ENCODE measurements around the gene ODF4. TPM values are rescaled to one million over a fixed set of nuclear protein-coding genes. Genes with fewer than 3 reads are reported as not detected.
"Not testable (repeated sequence)": the region's sequence is repeated elsewhere in the genome, so short reads cannot be mapped to it uniquely, and the experiment has no call there.

Gene ODF4
- total and polyA plus RNA-seq, 4 donors = not detected

- ATAC-seq (ENCODE audit: low FRiP score) = no peak
- 82 to 83% methylated on average over 45 to 46 of the region's 46 CpGs for WGBS, 2 donors
- no peaks in the 10 kb centered on the region for H3K27me3 ChIP-seq (ENCODE audit: control insufficient read depth in 1 of 2, insufficient read depth in 2 of 2, low read length in 1 of 2)
- no peaks in the 10 kb centered on the region for H3K4me1 ChIP-seq (ENCODE audit: control insufficient read depth in 1 of 2, insufficient read depth in 2 of 2, low read length in 2 of 2)
- DNase-seq = peak in 1 of 2 donors; percentile 36
- intact Hi-C loops (cut with DNase I) = no loop called here
- no peaks in the 10 kb centered on the region for H3K36me3 ChIP-seq (ENCODE audit: control insufficient read depth in 1 of 2, insufficient read depth in 2 of 2, low read length in 1 of 2)
- no peak overlapping the region for H3K4me3 ChIP-seq (ENCODE audit: low read length in 2 of 2)
- no peaks in the 10 kb centered on the region for H3K9me3 ChIP-seq (ENCODE audit: control insufficient read depth, low read length)
- no peak overlapping the region for H3K27ac ChIP-seq (ENCODE audit: low read depth in 1 of 2, low read length in 2 of 2)
Measured at GRCh38 chr17:8392674-8393469, 53.2 kb downstream of the ODF4 start.

GRCh38 chr17:8393470-8394231, 54.0 kb downstream of the ODF4 start:
- intact Hi-C loops (cut with DNase I) = no loop called here

DNA sequence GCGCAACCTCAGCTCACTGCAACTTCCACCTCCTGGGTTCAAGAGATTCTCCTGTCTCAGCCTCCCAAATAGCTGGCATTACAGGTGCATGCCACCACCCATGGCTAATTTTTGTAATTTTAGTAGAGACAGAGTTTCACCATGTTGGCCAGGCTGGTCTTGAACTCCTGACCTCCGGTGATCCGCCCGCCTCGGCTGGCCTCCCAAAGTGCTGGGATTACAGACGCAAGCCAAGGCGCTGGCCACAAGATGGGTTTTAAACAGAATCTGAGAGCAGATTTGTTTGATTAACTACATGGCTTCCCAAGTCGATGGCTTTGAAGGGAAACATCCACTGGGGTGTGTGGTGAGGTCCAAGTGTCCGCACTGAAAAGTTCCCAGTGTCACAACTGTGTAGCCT, 54.9 kb downstream of the ODF4 start:
- peak in 1 of 2 donors; percentile 27 for DNase-seq
- H3K4me3 ChIP-seq (ENCODE audit: low read length in 2 of 2); H3K9me3 ChIP-seq (ENCODE audit: control insufficient read depth, low read length); H3K27me3 ChIP-seq (ENCODE audit: control insufficient read depth in 1 of 2, insufficient read depth in 2 of 2, low read length in 1 of 2); intact Hi-C loops (cut with DNase I); H3K4me1 ChIP-seq (ENCODE audit: control insufficient read depth in 1 of 2, insufficient read depth in 2 of 2, low read length in 2 of 2); H3K36me3 ChIP-seq (ENCODE audit: control insufficient read depth in 1 of 2, insufficient read depth in 2 of 2, low read length in 1 of 2); H3K27ac ChIP-seq (ENCODE audit: low read depth in 1 of 2, low read length in 2 of 2); ATAC-seq (ENCODE audit: low FRiP score): not testable (repeated sequence)
- 86 to 88% methylated on average over 9 of the region's 9 CpGs for WGBS, 2 donors

More at GRCh38 chr17:8393470-8394231, 54.0 kb downstream of the ODF4 start:
- H3K27me3 ChIP-seq (ENCODE audit: control insufficient read depth in 1 of 2, insufficient read depth in 2 of 2, low read length in 1 of 2) = no peaks in the 10 kb centered on the region
- no peak overlapping the region for H3K4me3 ChIP-seq (ENCODE audit: low read length in 2 of 2)
- no peaks in the 10 kb centered on the region for H3K9me3 ChIP-seq (ENCODE audit: control insufficient read depth, low read length)
- no peak overlapping the region for H3K27ac ChIP-seq (ENCODE audit: low read depth in 1 of 2, low read length in 2 of 2)
- DNase-seq = peak in 1 of 2 donors; percentile 42
- H3K4me1 ChIP-seq (ENCODE audit: control insufficient read depth in 1 of 2, insufficient read depth in 2 of 2, low read length in 2 of 2) = no peaks in the 10 kb centered on the region
- ATAC-seq (ENCODE audit: low FRiP score) = no peak
- 53 to 60% methylated on average over 8 of the region's 8 CpGs for WGBS, 2 donors
- H3K36me3 ChIP-seq (ENCODE audit: control insufficient read depth in 1 of 2, insufficient read depth in 2 of 2, low read length in 1 of 2) = no peaks in the 10 kb centered on the region

Other genes starting within 250 kb of the ODF4 start
- not detected for gene ALOXE3, start 221.3 kb upstream of the ODF4 start, total RNA-seq
- gene ALOXE3, start 221.3 kb upstream of the ODF4 start, polyA plus RNA-seq = not detected
- under 1 TPM; 0.19 to 0.30 TPM for gene HES7, start 215.7 kb upstream of the ODF4 start, total RNA-seq
- gene HES7, start 215.7 kb upstream of the ODF4 start, polyA plus RNA-seq = 1 to 10 TPM in 1 of 2 donors, not detected in 1; 1.6 TPM
- gene PER1, start 187.4 kb upstream of the ODF4 start, total RNA-seq = 100 to 1,000 TPM; 100 to 297 TPM
- gene PER1, start 187.4 kb upstream of the ODF4 start, polyA plus RNA-seq = 100 to 1,000 TPM in 1 of 2 donors, 10 to 100 TPM in 1; 34.3 to 246 TPM
- 10 to 100 TPM; 73.4 to 80.8 TPM for gene VAMP2, start 176.9 kb upstream of the ODF4 start, total RNA-seq
- gene VAMP2, start 176.9 kb upstream of the ODF4 start, polyA plus RNA-seq = 100 to 1,000 TPM in 1 of 2 donors, 10 to 100 TPM in 1; 59.7 to 105 TPM
- 10 to 100 TPM in 1 of 2 donors, 1 to 10 TPM in 1; 8.9 to 12.3 TPM for gene TMEM107, start 163.5 kb upstream of the ODF4 start, total RNA-seq
- gene TMEM107, start 163.5 kb upstream of the ODF4 start, polyA plus RNA-seq = 10 to 100 TPM in 1 of 2 donors, 1 to 10 TPM in 1; 9.9 to 20.9 TPM
- 1 to 10 TPM; 5.2 to 8.0 TPM for gene BORCS6, start 149.7 kb upstream of the ODF4 start, total RNA-seq
- gene BORCS6, start 149.7 kb upstream of the ODF4 start, polyA plus RNA-seq = 1 to 10 TPM; 6.4 to 9.4 TPM
- gene AURKB, start 129.3 kb upstream of the ODF4 start, total RNA-seq = 1 to 10 TPM in 1 of 2 donors, under 1 TPM in 1; 0.81 to 3.1 TPM
- not detected for gene AURKB, start 129.3 kb upstream of the ODF4 start, polyA plus RNA-seq
- 10 to 100 TPM; 43.3 to 59.2 TPM for gene CTC1, start 91.8 kb upstream of the ODF4 start, total RNA-seq
- 10 to 100 TPM in 1 of 2 donors, 1 to 10 TPM in 1; 4.6 to 36.4 TPM for gene CTC1, start 91.8 kb upstream of the ODF4 start, polyA plus RNA-seq
- gene PFAS, start 90.6 kb upstream of the ODF4 start, total RNA-seq = 10 to 100 TPM; 21.3 to 25.4 TPM
- gene PFAS, start 90.6 kb upstream of the ODF4 start, polyA plus RNA-seq = 1 to 10 TPM; 1.4 to 8.3 TPM
- gene RANGRF, start 51.2 kb upstream of the ODF4 start, total RNA-seq = 10 to 100 TPM; 20.3 to 21.7 TPM
- 10 to 100 TPM; 28.7 to 53.7 TPM for gene RANGRF, start 51.2 kb upstream of the ODF4 start, polyA plus RNA-seq
- gene SLC25A35, start 44.4 kb upstream of the ODF4 start, total RNA-seq = 1 to 10 TPM; 3.0 to 4.8 TPM
- gene SLC25A35, start 44.4 kb upstream of the ODF4 start, polyA plus RNA-seq = 1 to 10 TPM; 1.0 to 6.6 TPM
- 10 to 100 TPM; 18.6 to 36.5 TPM for gene ARHGEF15, start 29.6 kb upstream of the ODF4 start, total RNA-seq
- 1 to 10 TPM in 1 of 2 donors, under 1 TPM in 1; 0.75 to 2.1 TPM for gene ARHGEF15, start 29.6 kb upstream of the ODF4 start, polyA plus RNA-seq
- 1,000 to 10,000 TPM; 1,055 to 1,238 TPM for gene RPL26, start 43.4 kb downstream of the ODF4 start, total RNA-seq
- gene RPL26, start 43.4 kb downstream of the ODF4 start, polyA plus RNA-seq = 1,000 to 10,000 TPM; 3,230 to 6,952 TPM
- gene RNF222, start 58.0 kb downstream of the ODF4 start, total RNA-seq = not detected
- gene RNF222, start 58.0 kb downstream of the ODF4 start, polyA plus RNA-seq = not detected
- gene NDEL1, start 96.0 kb downstream of the ODF4 start, total RNA-seq = 100 to 1,000 TPM; 110 to 135 TPM
- gene NDEL1, start 96.0 kb downstream of the ODF4 start, polyA plus RNA-seq = 10 to 100 TPM; 52.3 to 79.3 TPM